COR-L47 (cell line): ENCODE data around the gene PUS7.
"Not testable (repeated sequence)": the region's sequence is repeated elsewhere in the genome, so short reads cannot be mapped to it uniquely, and the experiment has no call there.

Experiments used
- DNase-seq: peaks from one replicate; lab custom pipeline; 2025; lab: John Stamatoyannopoulos, UW

PUS7 gene

GRCh38 chr7:105497016-105497415 is 25.1 kb downstream of the PUS7 start:
- DNase-seq = no peak

GRCh38 chr7:105496521-105496920 is 25.6 kb downstream of the PUS7 start:
- DNase-seq = no peak

GRCh38 chr7:105493923-105494315 is 28.2 kb downstream of the PUS7 start:
- DNase-seq = no peak

DNA sequence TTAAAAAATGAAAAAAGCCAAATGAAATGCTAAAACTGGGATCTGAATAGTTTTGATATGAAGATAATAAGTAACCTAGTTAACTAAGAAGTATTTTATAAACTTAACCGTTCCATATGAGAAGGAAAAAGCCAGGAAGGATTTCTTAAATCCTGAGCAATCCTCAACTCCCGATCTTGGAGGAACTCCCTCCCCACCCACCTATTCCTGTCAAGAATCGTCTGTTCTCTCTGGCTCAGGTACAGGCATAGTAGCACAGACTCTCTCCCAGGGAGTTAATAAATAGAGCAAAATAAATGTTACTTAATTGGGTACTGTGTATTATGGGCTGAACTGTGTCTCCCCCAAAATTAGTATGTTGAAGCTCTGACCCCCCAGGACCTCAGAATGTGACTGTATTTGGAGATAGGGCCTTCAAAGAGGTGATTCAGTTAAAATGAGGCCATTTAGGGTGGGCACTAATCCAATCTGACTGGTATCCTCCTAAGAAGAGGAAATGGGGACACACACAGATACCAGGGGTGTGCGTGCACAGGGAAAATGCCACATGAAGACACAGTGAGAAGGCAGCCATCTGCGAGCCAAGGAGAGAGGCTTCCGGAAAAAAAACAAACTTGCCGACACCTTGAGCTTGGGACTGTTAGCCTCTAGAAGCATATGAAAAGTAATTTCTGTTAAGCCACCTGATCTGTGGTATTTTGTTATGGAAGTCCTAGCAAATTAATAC is 28.7 kb downstream of the PUS7 start:
- no peak for DNase-seq

- no peak for DNase-seq
Observed at GRCh38 chr7:105489409-105489808, 32.7 kb downstream of the PUS7 start.

- DNase-seq = peak; percentile 2
Observed at GRCh38 chr7:105487579-105488571, 34.2 kb downstream of the PUS7 start.

DNA sequence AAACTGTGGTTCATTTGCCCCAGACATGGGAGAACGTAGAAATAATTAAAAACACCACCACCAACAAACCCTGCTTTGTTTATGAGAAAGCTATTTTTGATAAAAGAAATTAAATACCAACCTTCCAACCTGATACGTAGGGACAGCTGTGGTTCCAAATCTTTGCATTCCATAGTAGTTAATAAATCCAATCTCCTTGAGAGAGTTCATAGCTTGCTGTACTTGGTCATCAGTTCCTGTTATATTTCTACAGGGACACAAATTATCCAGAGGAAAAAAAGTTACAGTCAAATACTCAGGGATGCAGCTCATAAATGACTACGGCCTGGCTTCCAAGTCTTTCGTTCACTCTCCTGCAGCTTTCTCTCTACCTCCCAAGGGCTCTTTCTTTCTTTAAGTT is 41.1 kb downstream of the PUS7 start:
- no peak for DNase-seq

DNA sequence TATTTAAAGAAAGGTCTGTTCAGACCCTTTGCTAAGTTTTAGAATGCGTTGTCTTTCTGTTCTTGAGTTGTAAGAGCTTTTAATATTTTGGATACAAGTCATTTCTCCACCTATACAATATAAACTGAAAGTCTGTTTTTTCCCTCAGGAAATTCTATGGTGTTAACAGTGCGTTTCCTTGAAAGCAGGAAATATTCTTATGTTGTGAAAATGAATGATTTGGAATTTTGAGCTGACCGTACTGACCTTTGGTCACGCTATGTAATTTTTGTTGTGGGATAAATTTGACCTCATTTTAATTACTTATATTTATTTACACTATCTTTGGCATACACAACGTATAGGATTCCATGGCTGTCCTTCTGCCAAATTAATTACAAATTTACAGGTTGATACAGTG is 43.5 kb downstream of the PUS7 start:
- no peak for DNase-seq

DNA sequence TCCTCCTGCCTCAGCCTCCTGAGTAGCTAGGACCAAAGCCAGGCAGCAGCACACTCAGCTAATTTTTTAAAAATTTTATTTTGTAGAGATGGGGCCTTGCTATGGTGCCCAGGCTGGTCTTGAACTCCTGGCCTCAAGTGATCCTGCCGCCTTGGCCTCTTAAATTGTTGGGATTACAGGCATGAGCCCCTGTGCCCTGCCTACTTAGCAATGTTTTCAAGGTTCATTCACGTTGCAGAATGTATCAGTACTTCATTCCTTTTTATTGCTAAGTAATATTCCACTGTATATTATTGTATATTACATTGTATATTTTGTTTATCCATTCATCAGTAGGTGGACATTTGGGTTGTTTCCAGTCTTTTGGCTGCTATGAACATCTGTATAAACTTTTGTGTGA is 44.2 kb downstream of the PUS7 start:
- DNase-seq = no peak

- no peak for DNase-seq
Observed at GRCh38 chr7:105474045-105474444, 48.0 kb downstream of the PUS7 start.

GRCh38 chr7:105473163-105473562 is 48.9 kb downstream of the PUS7 start:
- no peak for DNase-seq

DNA sequence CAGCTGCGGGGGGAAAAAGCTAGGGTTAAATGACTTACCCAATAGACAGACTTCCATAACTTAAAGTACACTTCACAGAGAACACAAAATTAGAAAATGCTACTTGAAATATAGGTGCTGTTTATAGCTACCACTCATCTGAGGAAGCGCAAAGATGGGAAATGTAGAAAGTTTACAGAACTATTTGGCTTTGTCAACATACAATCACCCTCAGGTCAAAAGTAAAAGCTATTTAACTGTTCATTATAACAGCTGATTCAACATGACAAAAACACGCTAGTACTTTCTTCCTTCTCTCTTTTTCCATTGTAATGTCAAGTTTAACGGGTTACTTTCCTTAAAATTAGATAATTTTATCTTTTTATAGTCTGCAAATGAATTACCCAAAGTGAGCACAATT is 51.2 kb downstream of the PUS7 start:
- no peak for DNase-seq

DNA sequence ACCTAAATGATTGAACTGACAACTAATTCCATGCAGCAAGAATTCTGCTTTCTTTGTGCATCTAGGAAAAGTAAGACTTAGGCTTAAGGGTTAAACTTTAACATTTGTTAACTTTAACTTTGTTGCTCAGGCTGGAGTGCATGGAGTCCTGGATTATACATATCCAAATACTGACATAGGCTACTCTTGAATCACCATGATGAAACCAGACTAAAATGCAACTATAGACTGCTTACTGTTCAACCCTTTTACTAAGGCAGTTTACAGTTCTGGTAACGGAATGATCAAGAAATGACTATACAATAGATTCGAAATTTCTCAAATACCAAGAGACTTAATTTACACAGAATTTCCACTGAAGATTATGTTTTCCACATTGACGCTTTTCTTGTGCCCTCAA is 52.0 kb downstream of the PUS7 start:
- no peak for DNase-seq

DNA sequence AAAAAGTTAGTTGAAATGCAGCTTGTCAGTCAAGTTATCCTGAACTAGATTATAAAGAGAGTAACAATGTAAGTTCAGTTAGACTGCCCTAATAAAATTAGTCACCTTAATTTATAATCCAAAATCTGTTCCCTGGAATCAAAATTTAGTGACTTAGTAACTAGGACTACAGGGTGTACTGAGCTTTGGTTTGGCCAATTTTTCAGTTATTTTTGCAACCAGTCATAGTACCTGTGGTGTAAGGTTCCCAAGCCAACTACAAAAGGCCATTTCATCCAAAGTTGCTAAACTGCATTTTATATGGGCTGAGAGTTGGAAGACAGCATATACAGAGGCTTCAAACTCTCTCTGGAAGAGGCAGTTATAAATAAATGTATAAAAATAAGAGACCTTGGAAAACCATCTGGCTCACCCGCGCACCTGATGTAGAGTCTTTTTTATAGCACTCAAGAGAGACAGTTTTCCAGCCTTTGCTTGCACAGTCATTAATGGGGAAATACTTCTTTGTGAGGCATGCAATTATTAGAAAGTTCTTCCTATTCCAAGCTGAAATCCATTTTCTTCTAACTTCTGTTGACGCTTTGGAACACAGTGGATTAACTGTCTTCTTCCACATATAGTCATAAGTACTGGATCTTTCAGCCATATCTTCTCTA is 59.2 kb downstream of the PUS7 start:
- no peak for DNase-seq

DNA sequence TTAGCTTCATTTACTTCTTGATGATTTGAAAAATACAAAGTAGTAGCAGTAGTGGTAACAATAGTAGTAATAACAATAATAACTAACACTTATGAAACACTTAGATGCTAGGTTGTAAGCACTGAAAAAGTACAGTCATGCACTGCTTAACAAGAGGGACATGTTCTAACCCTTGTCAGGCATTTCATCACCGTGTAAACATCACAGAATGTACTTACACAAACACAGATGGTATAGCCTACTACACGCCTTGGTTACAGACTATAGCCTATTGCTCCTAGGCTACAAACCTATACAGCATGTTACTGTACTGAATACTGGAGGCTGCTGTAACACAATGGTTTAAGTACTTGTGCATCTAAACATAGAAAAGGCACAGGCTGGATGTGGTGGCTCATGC is 60.6 kb downstream of the PUS7 start:
- no peak for DNase-seq

- no peak for DNase-seq
Observed at GRCh38 chr7:105457619-105458225, 64.3 kb downstream of the PUS7 start.

- DNase-seq = no peak
Observed at GRCh38 chr7:105454921-105455320, 67.2 kb downstream of the PUS7 start.

- DNase-seq = no peak
Observed at GRCh38 chr7:105454095-105454747, 67.8 kb downstream of the PUS7 start.

DNA sequence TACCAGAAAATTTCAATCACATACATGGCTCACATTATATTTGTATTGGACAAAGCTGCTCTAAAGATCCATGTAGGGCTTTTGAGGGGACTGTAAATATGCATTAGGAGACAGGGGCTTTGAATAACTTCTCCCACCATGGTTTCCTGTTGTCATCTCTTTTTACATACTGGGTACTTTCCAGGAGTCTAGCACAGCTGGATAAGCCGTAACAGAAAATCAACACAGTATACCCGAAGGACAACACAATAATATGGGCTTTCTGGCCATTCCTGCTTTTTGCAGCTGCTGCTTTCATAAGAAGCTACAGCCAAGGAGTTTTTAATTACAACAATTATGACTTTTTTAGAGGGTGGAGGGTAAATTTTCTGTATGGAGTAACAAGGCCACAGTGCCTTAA is 70.0 kb downstream of the PUS7 start:
- DNase-seq = no peak

- not testable (repeated sequence) for DNase-seq
Observed at GRCh38 chr7:105450870-105451269, 71.2 kb downstream of the PUS7 start.

- no peak for DNase-seq
Observed at GRCh38 chr7:105450177-105450861, 71.8 kb downstream of the PUS7 start.
